ENCODE measurements around the gene C10orf62. TPM values are rescaled to one million over a fixed set of nuclear protein-coding genes. Genes with fewer than 3 reads are reported as not detected.

The C10orf62 gene
- total and polyA plus RNA-seq, 2 of the 13 experiments (the other 11 are each of a cell fraction or from before 2014, with no cell fraction given), result 0.61 to 1.6 TPM

GRCh38 chr10:97632949-97633884 lies 43.7 kb downstream of the C10orf62 start, which contains the start of gene MORN4 (continued):
- TF ChIP-seq ZGPAT (CRISPR knock-in tag; IDR thresholded peaks at IDR 0.05), result peak; percentile 45; the same call in 1 of the 2 replicates
- no peak for TF ChIP-seq NR3C1 (CRISPR knock-in tag; IDR thresholded peaks at IDR 0.05)
- TF ChIP-seq SKIL (CRISPR knock-in tag; IDR thresholded peaks at IDR 0.05; ENCODE audit: borderline replicate concordance), result no peak
- TF ChIP-seq RXRB (CRISPR knock-in tag; IDR thresholded peaks at IDR 0.05; ENCODE audit: borderline replicate concordance), result peak; percentile 42; the same call in 1 of the 2 replicates
- TF ChIP-seq CEBPB (IDR thresholded peaks at IDR 0.05; ENCODE audit: borderline replicate concordance, low read depth, low read length), result peak; percentile 73
- TF ChIP-seq ZNF501 (CRISPR knock-in tag; IDR thresholded peaks at IDR 0.05), result peak; percentile 91
- TF ChIP-seq ATF5 (CRISPR knock-in tag; IDR thresholded peaks at IDR 0.05; ENCODE audit: low read depth), result no peak
- peak; percentile 63; the same call in 1 of the 2 replicates for TF ChIP-seq ZNF280B (CRISPR knock-in tag; IDR thresholded peaks at IDR 0.05; ENCODE audit: borderline replicate concordance)
- peak; percentile 2; the same call in 1 of the 2 replicates for TF ChIP-seq IRF2 (CRISPR knock-in tag; IDR thresholded peaks at IDR 0.05)
- TF ChIP-seq ZNF441 (CRISPR knock-in tag; IDR thresholded peaks at IDR 0.05; ENCODE audit: borderline replicate concordance), result peak; percentile 62; the same call in 1 of the 2 replicates
- no peak for TF ChIP-seq PLRG1 (conservative IDR thresholded peaks at IDR 0.05)
- peak; percentile 78 for TF ChIP-seq CEBPG (CRISPR knock-in tag; IDR thresholded peaks at IDR 0.05)
- no peak for TF ChIP-seq SAFB2 (CRISPR knock-in tag; IDR thresholded peaks at IDR 0.05; ENCODE audit: borderline replicate concordance, low read depth)
- TF ChIP-seq ZBTB14 (CRISPR knock-in tag; IDR thresholded peaks at IDR 0.05), result no peak
- TF ChIP-seq FOXJ3 (CRISPR knock-in tag; IDR thresholded peaks at IDR 0.05; ENCODE audit: borderline replicate concordance), result peak; percentile 12; the same call in 1 of the 2 replicates
- TF ChIP-seq ZNF883 (CRISPR knock-in tag; IDR thresholded peaks at IDR 0.05; ENCODE audit: not compliant biosample characterization), result peak; percentile 48
- TF ChIP-seq ELF3 (CRISPR knock-in tag; IDR thresholded peaks at IDR 0.05), result 0 out of 2 replicates have a peak, but pooled peaks have one; percentile 11
